GM12878 (cell line): Measurements from ENCODE around the gene COX5A. TPM values are rescaled to one million over a fixed set of nuclear protein-coding genes. Genes with fewer than 3 reads are reported as not detected.

ENCODE experiments used
- ATAC-seq: fragments of 200-7000 bp; cut with Tn5 transposase; 3 replicates; pipeline ENCODE4 v1.9.1; 2020; ENCODE audit warnings: mild to moderate bottlenecking, moderate library complexity
- BruUV-seq: library from RNA; stranded (reverse); fragments of 400-500 nt; replicated peaks from 2 replicates; lab custom pipeline; 2021; lab: Mats Ljungman, UMichigan
- CTCF ChIA-PET: fragments of 300-600 bp; sonication (Branson Sonifier 250); formaldehyde crosslinking; extraction: SDS; loops from one replicate; lab custom pipeline; 2021; ENCODE audit warnings: inconsistent platforms; lab: Yijun Ruan, JAX
- POLR2A ChIA-PET: fragments of 350-600 bp; formaldehyde crosslinking; extraction: SDS; loops from one replicate; lab custom pipeline; 2021; ENCODE audit warnings: inconsistent platforms; lab: Charles Lee
- RAD21 ChIA-PET: fragments of 300-600 bp; sonication (Branson Sonifier 250); formaldehyde crosslinking; loops from one replicate; lab custom pipeline; 2023; ENCODE audit warnings: antibody characterized with exemption; ENCODE audit not compliant: unreplicated experiment; lab: Charles Lee
- SMC1A ChIA-PET: fragments of 300-600 bp; sonication (Branson Sonifier 250); formaldehyde crosslinking; loops from one replicate; lab custom pipeline; 2023; ENCODE audit not compliant: unreplicated experiment, uncharacterized antibody; lab: Charles Lee
- DNase-seq: peaks from one replicate; pipeline ENCODE4 v3.0.0-alpha.2; 2011; ENCODE audit warnings: low read depth, low spot score
- FAIRE-seq: peaks from 3 replicates; lab custom pipeline; 2011; peaks lifted over from hg19 to GRCh38; lab: Jason Lieb, UNC
- H2AFZ ChIP-seq: 2 replicates; pipeline ENCODE4 v1.6.0; 2011; ENCODE audit warnings: low read depth, low read length, control low read depth; ENCODE audit not compliant: control insufficient read depth
- H3K27ac ChIP-seq: 2 replicates; pipeline ENCODE4 v1.5.1; 2011; ENCODE audit warnings: control low read depth; ENCODE audit not compliant: control insufficient read depth, insufficient read depth
- H3K27me3 ChIP-seq, 2 experiments: replicated peaks in 1 of 2; 2 replicates each; pipeline versions ENCODE4 v1.6.0 to v1.6.1; 2011; ENCODE audit warnings: low read length in 1 of 2; ENCODE audit not compliant: control insufficient read depth in 2 of 2, insufficient read depth in 2 of 2
- H3K36me3 ChIP-seq, 2 experiments: 2 replicates each; pipeline ENCODE4 v1.5.1; 2011; ENCODE audit warnings: low read length in 1 of 2; ENCODE audit not compliant: control insufficient read depth in 2 of 2, insufficient read depth in 2 of 2
- H3K4me1 ChIP-seq: 2 replicates; pipeline ENCODE4 v1.6.1; 2011; ENCODE audit warnings: mild to moderate bottlenecking, low read length, moderate library complexity, mixed read lengths; ENCODE audit not compliant: control insufficient read depth, insufficient read depth
- H3K4me2 ChIP-seq: 2 replicates; pipeline ENCODE4 v1.6.0; 2011; ENCODE audit warnings: control low read depth; ENCODE audit not compliant: control insufficient read depth, insufficient read depth
- H3K4me3 ChIP-seq: fragments of 200-600 bp; sonication (generic); 2 replicates; pipeline ENCODE4 v1.5.1; 2016
- H3K79me2 ChIP-seq: 2 replicates; pipeline ENCODE4 v1.6.0; 2011; ENCODE audit warnings: low read length; ENCODE audit not compliant: control insufficient read depth, insufficient read depth
- H3K9ac ChIP-seq: 2 replicates; pipeline ENCODE4 v1.8.0; 2011; ENCODE audit warnings: low read length, control low read depth, mixed read lengths; ENCODE audit not compliant: control insufficient read depth, insufficient read depth
- H3K9me3 ChIP-seq: replicated peaks from 3 replicates; pipeline ENCODE4 v1.5.1; 2011; ENCODE audit warnings: mild to moderate bottlenecking, low read length; ENCODE audit not compliant: control insufficient read depth, insufficient read depth
- H4K20me1 ChIP-seq: 2 replicates; pipeline ENCODE4 v1.6.0; 2011; ENCODE audit not compliant: control insufficient read depth, insufficient read depth
- ASH2L ChIP-seq: fragments of 300-600, 200-600 bp; sonication (generic); IDR thresholded peaks from 2 replicates; pipeline ENCODE4 v1.6.1; 2017; ENCODE audit warnings: low read depth, mild to moderate bottlenecking, borderline replicate concordance
- CBFB ChIP-seq: IDR thresholded peaks from 2 replicates; pipeline ENCODE4 v1.6.1; 2016; ENCODE audit warnings: antibody characterized with exemption, low read depth
- GABPA ChIP-seq: IDR thresholded peaks from 2 replicates; pipeline ENCODE4 v1.6.1; 2014; ENCODE audit warnings: antibody characterized with exemption, low read depth, mild to moderate bottlenecking, inconsistent platforms
- HCFC1 ChIP-seq: fragments of 150-350 bp; IDR thresholded peaks from 2 replicates; pipeline ENCODE4 v1.6.1; 2014; ENCODE audit warnings: low read length
- HDAC6 ChIP-seq: fragments of 200-600 bp; sonication (generic); IDR thresholded peaks from one replicate; pipeline ENCODE4 v1.8.0; 2017; ENCODE audit warnings: antibody characterized with exemption; ENCODE audit not compliant: unreplicated experiment
- IKZF2 ChIP-seq, 2 experiments: fragments of 450-650 bp; IDR thresholded peaks; 2 replicates each; pipeline ENCODE4 v1.6.1; 2017; ENCODE audit warnings: mild to moderate bottlenecking in 2 of 2, moderate library complexity in 2 of 2
- KAT2A ChIP-seq: conservative IDR thresholded peaks from 2 replicates; pipeline ENCODE4 v1.6.1; 2011; ENCODE audit warnings: low read depth, low read length; ENCODE audit not compliant: control insufficient read depth
- NRF1 ChIP-seq: conservative IDR thresholded peaks from 2 replicates; pipeline ENCODE4 v1.6.1; 2011; ENCODE audit warnings: mild to moderate bottlenecking, low read depth, low read length, improper control_type of control experiment
- WRNIP1 ChIP-seq: IDR thresholded peaks from 2 replicates; pipeline ENCODE4 v1.6.1; 2011; ENCODE audit warnings: low read depth, low read length, improper control_type of control experiment, borderline replicate concordance
- YY1 ChIP-seq: IDR thresholded peaks from 2 replicates; pipeline ENCODE4 v1.6.1; 2011; ENCODE audit warnings: low read depth, mild to moderate bottlenecking, low read length
- ZNF24 ChIP-seq: fragments of 450-650 bp; IDR thresholded peaks from 2 replicates; pipeline ENCODE4 v1.6.1; 2017; ENCODE audit warnings: antibody characterized with exemption, mild to moderate bottlenecking
- ZZZ3 ChIP-seq: IDR thresholded peaks from 2 replicates; pipeline ENCODE4 v1.6.1; 2011; ENCODE audit warnings: low read depth; ENCODE audit not compliant: control insufficient read depth, insufficient read length
- WGBS: methylation state at CpG from one replicate; pipeline ENCODE4 v1.1.6; 2016; ENCODE audit warnings: low lambda C conversion rate; ENCODE audit not compliant: insufficient replicate concordance, insufficient coverage; ENCODE audit errors: missing lambda C conversion rate; 5-methylcytosine and 5-hydroxymethylcytosine counted together
- in situ Hi-C: fragments of 300-500 bp; cut with MboI; formaldehyde crosslinking; loops from 9 replicates; pipeline ENCODE4 v1.14.3; 2018; ENCODE audit warnings: mixed read lengths
- intact Hi-C: fragments of 100-400 bp; cut with micrococcal nuclease; formaldehyde crosslinking; loops from one replicate; pipeline ENCODE4 v1.14.2; 2022; ENCODE audit not compliant: unreplicated experiment
- polyA plus RNA-seq, 11 experiments: library from polyadenylated mRNA; depleted of rRNA in 4 of 11; unstranded in 6 of 11; stranded (reverse) in 5 of 11; fragments of >200 nt; fragmentation: Nextera tagmentation in 4 of 11; fragmentation: Illumina TruSeq in 1 of 11; extraction: Ambion mirVana in 4 of 11; extraction: Trizol in 1 of 11; gene quantifications; 1 replicate in 1 of 11; 2 replicates in 10 of 11; pipeline versions ENCODE4 v1.2.1 to v1.2.3, GENCODE V29; 2011 to 2016; ENCODE audit warnings: inconsistent platforms in 2 of 11, missing spikeins in 2 of 11, low read depth in 1 of 11
- total RNA-seq, 4 experiments: library from RNA; depleted of rRNA in 3 of 4; stranded (reverse); fragments of >200 nt in 3 of 4; fragmentation: Illumina TruSeq in 1 of 4; extraction: Trizol in 1 of 4; gene quantifications; 2 replicates each; pipeline versions ENCODE4 v1.2.1 to v1.2.3, GENCODE V29; 2013 to 2021
- TF ChIP-seq, protein P1 (sequence below): fragments of 450-650 bp; conservative IDR thresholded peaks from 2 replicates; pipeline ENCODE4 v1.6.1; 2017; ENCODE audit warnings: mild to moderate bottlenecking, moderate library complexity
- TF ChIP-seq, protein P2 (sequence below): fragments of 450-650 bp; IDR thresholded peaks from 2 replicates; pipeline ENCODE4 v1.6.1; 2017; ENCODE audit warnings: mild to moderate bottlenecking, low read depth, inconsistent platforms; ENCODE audit not compliant: poor library complexity, severe bottlenecking

Gene COX5A
- total and polyA plus RNA-seq, 10 of the 15 experiments (the other 5 are each of a cell fraction or from before 2014, with no cell fraction given): 84.5 to 1,218 (median 392) TPM

DNA sequence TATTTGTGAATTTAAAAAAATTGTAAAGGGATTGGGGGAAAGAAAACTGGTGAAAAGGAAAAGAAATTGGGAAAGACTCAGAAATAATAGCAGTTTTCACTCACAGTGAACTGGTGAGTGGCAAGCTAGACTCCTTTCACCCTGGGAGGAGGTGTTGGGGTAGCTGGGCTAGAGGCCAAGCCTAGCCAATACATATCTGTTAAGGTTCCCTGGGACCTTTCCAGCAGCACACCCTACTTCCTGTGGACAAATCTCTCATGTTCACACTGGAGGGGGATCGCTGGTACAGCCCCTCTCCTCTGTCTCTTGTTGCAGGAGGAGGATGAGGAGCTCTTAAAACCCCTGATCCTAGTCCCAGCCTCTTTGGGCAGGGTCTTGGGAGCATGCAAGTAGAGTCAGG lies 22.4 kb upstream of the COX5A start:
- H3K4me1 ChIP-seq: peaks cover 30% of the 10 kb centered on the region
- no peaks in the 10 kb centered on the region for H3K9me3 ChIP-seq
- CTCF ChIA-PET: interaction anchor here (0.5 to 3.7 kb wide), 6 partner anchors 10 to 189 kb away, joined by 3 to 24 read pairs (median 4); no protein-coding TSS in a partner anchor
- BruUV-seq: no TSS peak
- TF ChIP-seq ASH2L (no peak), KAT2A (no peak), HDAC6 (no peak), YY1 (no peak), ZZZ3 (no peak), WRNIP1 (no peak), ZNF24 (no peak), IKZF2 (IDR thresholded peaks at IDR 0.05) (no peak), CBFB (no peak), HCFC1 (no peak), NRF1 (no peak), GABPA (no peak)
- TF ChIP-seq, protein P1, sequence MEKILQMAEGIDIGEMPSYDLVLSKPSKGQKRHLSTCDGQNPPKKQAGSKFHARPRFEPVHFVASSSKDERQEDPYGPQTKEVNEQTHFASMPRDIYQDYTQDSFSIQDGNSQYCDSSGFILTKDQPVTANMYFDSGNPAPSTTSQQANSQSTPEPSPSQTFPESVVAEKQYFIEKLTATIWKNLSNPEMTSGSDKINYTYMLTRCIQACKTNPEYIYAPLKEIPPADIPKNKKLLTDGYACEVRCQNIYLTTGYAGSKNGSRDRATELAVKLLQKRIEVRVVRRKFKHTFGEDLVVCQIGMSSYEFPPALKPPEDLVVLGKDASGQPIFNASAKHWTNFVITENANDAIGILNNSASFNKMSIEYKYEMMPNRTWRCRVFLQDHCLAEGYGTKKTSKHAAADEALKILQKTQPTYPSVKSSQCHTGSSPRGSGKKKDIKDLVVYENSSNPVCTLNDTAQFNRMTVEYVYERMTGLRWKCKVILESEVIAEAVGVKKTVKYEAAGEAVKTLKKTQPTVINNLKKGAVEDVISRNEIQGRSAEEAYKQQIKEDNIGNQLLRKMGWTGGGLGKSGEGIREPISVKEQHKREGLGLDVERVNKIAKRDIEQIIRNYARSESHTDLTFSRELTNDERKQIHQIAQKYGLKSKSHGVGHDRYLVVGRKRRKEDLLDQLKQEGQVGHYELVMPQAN: no peak
- TF ChIP-seq, protein P2, sequence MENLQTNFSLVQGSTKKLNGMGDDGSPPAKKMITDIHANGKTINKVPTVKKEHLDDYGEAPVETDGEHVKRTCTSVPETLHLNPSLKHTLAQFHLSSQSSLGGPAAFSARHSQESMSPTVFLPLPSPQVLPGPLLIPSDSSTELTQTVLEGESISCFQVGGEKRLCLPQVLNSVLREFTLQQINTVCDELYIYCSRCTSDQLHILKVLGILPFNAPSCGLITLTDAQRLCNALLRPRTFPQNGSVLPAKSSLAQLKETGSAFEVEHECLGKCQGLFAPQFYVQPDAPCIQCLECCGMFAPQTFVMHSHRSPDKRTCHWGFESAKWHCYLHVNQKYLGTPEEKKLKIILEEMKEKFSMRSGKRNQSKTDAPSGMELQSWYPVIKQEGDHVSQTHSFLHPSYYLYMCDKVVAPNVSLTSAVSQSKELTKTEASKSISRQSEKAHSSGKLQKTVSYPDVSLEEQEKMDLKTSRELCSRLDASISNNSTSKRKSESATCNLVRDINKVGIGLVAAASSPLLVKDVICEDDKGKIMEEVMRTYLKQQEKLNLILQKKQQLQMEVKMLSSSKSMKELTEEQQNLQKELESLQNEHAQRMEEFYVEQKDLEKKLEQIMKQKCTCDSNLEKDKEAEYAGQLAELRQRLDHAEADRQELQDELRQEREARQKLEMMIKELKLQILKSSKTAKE: no peak
- TF ChIP-seq, all 136 proteins: peak for 0
- WGBS: 70% methylated on average over 1 of the region's 1 CpG
- no peak for DNase-seq
- in situ Hi-C loops: no loop called here
- RAD21 ChIA-PET: interaction anchor here (1.0 to 1.2 kb wide), 2 partner anchors 9 to 83 kb away, joined by 3 read pairs; no protein-coding TSS in a partner anchor
- H2AFZ ChIP-seq: no peak overlapping the region
- SMC1A ChIA-PET: interaction anchor here (0.9 to 2.7 kb wide), 4 partner anchors 9 to 65 kb away, joined by 3 to 6 read pairs (median 3); no protein-coding TSS in a partner anchor
- H3K36me3 ChIP-seq: no peaks in the 10 kb centered on the region
- no peak overlapping the region for H3K9ac ChIP-seq
- H4K20me1 ChIP-seq: no peaks in the 10 kb centered on the region
- H3K27me3 ChIP-seq: peaks cover 8 to 17% of the 10 kb centered on the region in 2 experiments
- H3K4me3 ChIP-seq: no peak overlapping the region
- no peaks in the 10 kb centered on the region; the same call in 1 of the 2 replicates for H3K79me2 ChIP-seq
- FAIRE-seq: no peak
- H3K4me2 ChIP-seq: no peak overlapping the region
- no peak for ATAC-seq
- no peak overlapping the region for H3K27ac ChIP-seq
- intact Hi-C loops: no loop called here
- POLR2A ChIA-PET: no interaction called here
